GM18951 (cell line): Measurements from ENCODE around the gene PITPNM3.

Experiments
- POLR2A ChIP-seq: IDR thresholded peaks from 4 replicates; pipeline ENCODE4 v1.6.1; 2011; ENCODE audit warnings: mild to moderate bottlenecking; ENCODE audit not compliant: insufficient read length, insufficient read depth; ENCODE audit errors: extremely low read depth
- in situ Hi-C: fragments of 300-500 bp; cut with MboI; formaldehyde crosslinking; loops from one replicate; pipeline ENCODE4 v1.12.0; 2022; ENCODE audit warnings: low sequenced_read_pairs, mixed read lengths, inconsistent platforms; ENCODE audit not compliant: unreplicated experiment

The PITPNM3 gene

DNA sequence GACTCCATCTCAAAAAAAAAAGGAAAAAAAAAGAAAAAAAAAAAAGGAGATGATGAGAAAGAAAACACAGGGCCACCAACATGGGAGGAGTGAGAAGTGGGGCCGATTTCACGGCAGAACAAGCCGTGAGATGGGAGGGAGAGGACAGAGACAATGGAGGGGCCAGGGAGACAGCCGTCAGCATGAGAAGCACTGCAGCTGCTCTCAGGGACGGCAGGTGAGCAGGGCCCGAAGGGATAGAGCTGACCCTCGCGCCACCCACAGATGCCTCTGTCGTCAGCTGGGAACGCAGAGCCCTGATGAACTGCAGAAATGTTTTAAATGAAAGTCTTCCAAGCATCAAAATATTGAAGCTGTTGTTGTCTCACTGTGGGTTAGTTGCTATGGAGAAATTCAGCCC is 20.3 kb downstream of the PITPNM3 start:
- in situ Hi-C loops: no loop called here
- no peak for TF ChIP-seq POLR2A

DNA sequence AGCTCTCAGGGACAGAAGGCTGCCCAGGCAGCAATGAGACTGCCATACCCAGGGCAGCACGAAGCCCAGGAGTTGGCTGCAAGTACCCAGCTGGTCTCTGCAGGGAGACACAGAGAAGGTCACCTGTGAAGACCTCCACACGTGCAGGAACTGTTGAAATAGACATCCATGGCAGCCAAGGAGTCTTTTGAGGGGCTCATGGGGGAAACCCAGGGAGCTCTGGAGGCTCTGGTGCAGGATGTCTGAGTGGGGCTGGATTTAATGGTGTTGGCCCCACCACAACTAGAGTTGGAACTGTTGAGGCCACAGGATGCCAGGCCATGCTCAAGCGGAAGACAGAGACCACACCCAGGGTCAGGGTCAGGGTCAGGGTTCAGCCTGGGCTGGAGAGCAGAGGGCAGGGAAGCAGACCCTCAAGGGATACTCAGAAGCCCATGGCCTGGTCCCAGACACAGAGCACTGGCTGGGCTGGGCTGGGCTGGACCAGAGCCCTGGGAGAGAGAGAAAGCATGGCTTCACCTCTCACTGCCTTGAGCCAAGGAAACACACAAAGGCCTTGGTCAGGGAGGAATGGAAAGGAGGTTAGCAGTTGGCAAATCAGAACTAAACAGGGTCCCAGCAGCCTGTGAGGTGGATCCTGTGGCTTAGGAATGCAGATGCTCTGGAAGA is 21.4 kb downstream of the PITPNM3 start:
- no peak for TF ChIP-seq POLR2A

GRCh38 chr17:6532441-6532885 is 23.9 kb downstream of the PITPNM3 start:
- TF ChIP-seq POLR2A: no peak
- in situ Hi-C loops: no loop called here

More for the DNA sequence above, 21.4 kb downstream of the PITPNM3 start:
- in situ Hi-C loops: no loop called here

- no peak for TF ChIP-seq POLR2A
- in situ Hi-C loops: no loop called here
These were observed 24.8 kb downstream of the PITPNM3 start for GRCh38 chr17:6531575-6531974.

- no peak for TF ChIP-seq POLR2A
- in situ Hi-C loops: no loop called here
These were observed 25.9 kb downstream of the PITPNM3 start for GRCh38 chr17:6530324-6530920.

DNA sequence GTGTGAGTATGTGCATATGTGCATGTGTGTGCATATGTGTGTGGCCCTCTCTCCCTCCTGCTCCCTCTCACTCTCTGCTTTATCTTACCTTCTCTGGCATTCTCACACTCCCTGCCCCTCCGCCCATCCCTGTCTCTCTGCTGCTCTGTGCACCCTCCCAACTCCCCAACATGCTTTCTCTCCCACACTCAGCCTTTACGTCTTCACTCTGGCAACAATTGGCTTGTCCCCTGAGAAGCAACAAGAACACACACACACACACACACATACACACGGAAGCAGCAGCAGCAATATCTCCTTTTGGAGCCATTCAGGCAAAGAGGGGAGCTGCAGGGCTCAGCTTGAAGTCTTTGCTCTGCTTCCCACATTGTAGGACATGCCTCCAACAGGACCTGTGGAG is 27.8 kb downstream of the PITPNM3 start:
- in situ Hi-C loops: no loop called here
- TF ChIP-seq POLR2A: no peak

DNA sequence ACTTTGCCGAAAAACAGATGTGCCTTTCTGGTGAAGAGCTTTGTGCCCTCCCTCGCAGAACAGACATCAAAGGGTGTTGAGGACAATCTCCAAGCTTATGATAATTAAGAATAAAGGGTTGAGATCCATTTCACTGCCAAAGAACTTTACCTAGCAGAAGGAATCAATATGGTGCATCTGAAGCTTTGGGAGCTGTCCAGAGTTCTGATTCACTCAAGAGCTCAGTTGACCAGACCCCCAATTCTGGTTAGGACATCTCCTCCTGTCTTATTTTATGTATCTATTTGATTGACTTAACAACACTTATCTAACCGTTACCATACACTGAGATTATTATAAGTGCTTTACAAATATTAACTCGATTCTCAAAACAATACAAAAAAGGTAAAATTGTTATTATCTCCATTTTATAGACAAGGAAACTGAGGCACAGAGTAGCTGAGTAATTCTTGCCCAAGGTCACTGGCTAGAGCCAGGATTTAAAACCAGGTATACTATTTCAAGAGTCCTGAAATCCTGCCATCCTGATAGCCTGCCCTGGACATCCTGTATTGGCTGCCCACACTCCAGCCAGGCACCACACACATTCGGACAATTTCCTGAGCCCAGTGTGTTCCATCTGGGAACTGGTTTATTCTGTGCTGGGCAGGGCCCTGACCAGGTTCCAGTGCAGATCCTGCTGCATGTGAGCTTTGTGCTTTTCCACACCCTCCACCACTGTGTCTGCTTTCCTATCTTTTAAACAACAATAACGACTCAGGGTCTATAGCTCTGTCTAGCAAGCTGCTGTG is 29.8 kb downstream of the PITPNM3 start:
- in situ Hi-C loops: no loop called here
- TF ChIP-seq POLR2A: no peak

- in situ Hi-C loops: no loop called here
- TF ChIP-seq POLR2A: no peak
These were observed 30.6 kb downstream of the PITPNM3 start for GRCh38 chr17:6525731-6526130.

DNA sequence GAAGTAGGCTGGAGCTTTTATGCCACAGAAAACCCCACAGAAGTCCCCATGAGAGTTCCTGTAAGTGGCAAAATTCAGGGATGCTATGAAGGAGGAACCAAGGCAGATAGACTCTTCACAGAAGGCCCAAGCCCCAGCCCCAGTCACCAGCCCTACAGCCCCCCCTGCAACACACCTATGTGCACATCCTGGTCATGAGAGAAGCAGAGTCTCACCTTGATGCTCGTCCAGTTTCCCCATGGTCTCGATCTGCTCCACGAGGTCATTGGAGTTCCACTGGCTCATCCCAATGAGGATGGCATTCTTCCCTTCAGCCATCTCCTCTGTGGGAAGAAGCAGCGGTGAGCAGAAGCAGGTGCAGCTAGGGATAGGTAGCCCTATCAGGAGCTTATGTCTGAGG is 31.2 kb downstream of the PITPNM3 start:
- in situ Hi-C loops: no loop called here
- TF ChIP-seq POLR2A: no peak

DNA sequence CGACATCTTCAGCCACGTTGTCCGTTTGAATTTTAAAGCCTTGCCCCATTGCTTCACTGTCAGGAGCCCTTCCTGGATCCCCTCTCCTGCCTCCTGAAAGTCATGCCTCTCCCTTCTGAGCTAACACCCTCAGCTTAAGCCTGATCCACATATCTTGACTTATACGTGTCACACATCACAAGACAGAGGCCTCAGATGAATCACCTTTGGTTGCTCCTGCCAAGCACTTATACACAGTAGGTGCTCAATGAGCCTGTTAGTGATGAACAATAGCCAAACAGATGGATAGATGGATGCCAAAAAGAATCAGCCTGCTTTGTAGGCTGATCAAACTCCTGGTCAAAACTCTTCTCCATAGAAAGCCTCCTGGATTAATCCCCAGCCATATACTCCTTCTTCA is 31.8 kb downstream of the PITPNM3 start:
- in situ Hi-C loops: no loop called here

GRCh38 chr17:6523809-6524355 is 32.5 kb downstream of the PITPNM3 start:
- TF ChIP-seq POLR2A: no peak
- in situ Hi-C loops: no loop called here

More for the DNA sequence above, 31.8 kb downstream of the PITPNM3 start:
- TF ChIP-seq POLR2A: no peak

DNA sequence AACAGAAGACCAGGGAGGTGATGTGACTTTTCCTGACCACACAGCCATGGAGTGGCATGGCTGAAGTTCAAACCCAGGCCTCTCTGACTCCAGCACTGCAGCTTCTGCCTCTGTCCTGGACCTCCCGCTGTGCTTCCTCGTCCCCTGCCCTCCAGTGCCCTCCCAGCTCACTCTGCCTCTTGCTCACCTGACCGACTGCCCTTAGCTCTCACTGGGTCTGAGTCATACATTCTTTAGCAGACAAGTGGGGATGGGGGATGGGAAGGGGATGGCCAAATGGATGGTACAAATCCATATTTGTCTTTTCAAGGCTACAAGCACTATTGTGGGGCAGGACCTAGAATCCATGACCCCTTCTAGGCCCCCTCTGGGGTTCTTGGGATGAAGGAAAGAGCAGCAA is 33.0 kb downstream of the PITPNM3 start:
- in situ Hi-C loops: no loop called here
- TF ChIP-seq POLR2A: no peak

DNA sequence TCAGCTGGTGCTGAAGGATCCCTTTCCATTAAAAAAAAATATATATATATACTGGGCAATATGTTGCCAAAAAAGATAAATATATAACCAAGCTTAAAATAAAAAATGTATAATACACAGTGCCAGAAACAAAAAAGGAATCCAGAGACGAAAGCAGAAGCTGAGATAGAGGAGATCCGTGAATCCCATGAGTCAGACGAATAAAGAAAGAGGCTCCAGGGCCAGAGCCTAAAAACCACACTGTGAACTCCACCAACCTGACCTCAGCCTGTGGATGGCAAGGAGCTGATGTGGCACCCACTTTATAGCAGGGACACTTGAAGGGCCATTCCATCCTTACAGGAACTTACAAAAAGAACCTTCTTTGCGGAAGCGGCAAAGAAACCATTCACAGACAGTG is 34.8 kb downstream of the PITPNM3 start:
- no peak for TF ChIP-seq POLR2A
- in situ Hi-C loops: no loop called here

- in situ Hi-C loops: no loop called here
These were observed 39.3 kb downstream of the PITPNM3 start for GRCh38 chr17:6517062-6517461.

DNA sequence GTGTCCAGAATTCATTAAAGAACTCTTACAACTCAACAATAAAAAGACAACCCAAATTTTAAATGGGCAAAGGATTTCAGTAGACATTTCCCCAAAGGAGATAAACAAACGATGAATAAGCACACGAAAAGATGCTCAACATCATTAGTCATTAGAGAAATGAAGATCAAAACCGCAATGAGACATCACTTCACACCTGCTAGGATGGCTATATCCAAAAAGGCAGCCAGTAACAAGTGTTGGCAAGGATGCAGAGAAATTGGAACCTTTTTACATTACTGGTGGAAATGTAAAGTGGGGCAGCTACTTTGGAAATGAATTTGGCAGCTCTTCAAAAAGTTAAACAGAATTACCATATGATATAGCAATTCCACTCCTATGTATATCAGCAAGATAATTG is 42.0 kb downstream of the PITPNM3 start:
- TF ChIP-seq POLR2A: no peak
- in situ Hi-C loops: no loop called here

More at GRCh38 chr17:6517062-6517461, 39.3 kb downstream of the PITPNM3 start:
- no peak for TF ChIP-seq POLR2A
